Dendritic cell treated with granulocyte-macrophage colony-stimulating factor and Interleukin-4, amounts not matched to agents 40 ng/mL and 50 ng/mL, for 4 days (primary cell): ENCODE measurements around the gene HAUS1.
A peak's percentile ranks its signal among the peaks of the same experiment; 100 is the strongest.
"Not testable (repeated sequence)": the region's sequence is repeated elsewhere in the genome, so short reads cannot be mapped to it uniquely, and the experiment has no call there.

Experiments used
- H3K27ac Mint-ChIP-seq: one replicate; pipeline ENCODE4 v1.8.0; 2022; ENCODE audit warnings: mild to moderate bottlenecking, mixed read lengths
- H3K27me3 Mint-ChIP-seq: one replicate; pipeline ENCODE4 v1.8.0; 2022; ENCODE audit warnings: mild to moderate bottlenecking, mixed read lengths
- H3K36me3 Mint-ChIP-seq: one replicate; pipeline ENCODE4 v1.8.0; 2022; ENCODE audit warnings: low read depth, mixed read lengths
- H3K4me1 Mint-ChIP-seq: one replicate; pipeline ENCODE4 v1.8.0; 2022; ENCODE audit warnings: low read depth, mixed read lengths
- H3K4me3 Mint-ChIP-seq: one replicate; pipeline ENCODE4 v1.8.0; 2022; ENCODE audit warnings: mild to moderate bottlenecking, moderate library complexity, mixed read lengths
- H3K9me3 Mint-ChIP-seq: one replicate; pipeline ENCODE4 v1.8.0; 2022; ENCODE audit warnings: mixed read lengths
- intact Hi-C: fragments of 100-400 bp; cut with micrococcal nuclease; formaldehyde crosslinking; loops from one replicate; pipeline ENCODE4 v1.15.0; 2022

HAUS1 gene

GRCh38 chr18:46155641-46156051 lies 51.5 kb downstream of the HAUS1 start:
- Mint-ChIP-seq H3K36me3 (no peaks in the 10 kb centered on the region), H3K4me3 (no peak overlapping the region), H3K9me3 (no peaks in the 10 kb centered on the region), H3K4me1 (no peaks in the 10 kb centered on the region), H3K27ac (no peak overlapping the region), H3K27me3 (no peaks in the 10 kb centered on the region)
- intact Hi-C loops = loop anchor here (10.0 kb wide), 1 partner anchor 339 kb away; no protein-coding TSS in a partner anchor

- no peak overlapping the region for H3K27ac Mint-ChIP-seq
- no peaks in the 10 kb centered on the region for H3K4me1 Mint-ChIP-seq
- no peaks in the 10 kb centered on the region for H3K9me3 Mint-ChIP-seq
- no peak overlapping the region for H3K4me3 Mint-ChIP-seq
- intact Hi-C loops = loop anchor here (10.0 kb wide), 1 partner anchor 339 kb away; no protein-coding TSS in a partner anchor
- no peaks in the 10 kb centered on the region for H3K36me3 Mint-ChIP-seq
- no peaks in the 10 kb centered on the region for H3K27me3 Mint-ChIP-seq
These were observed 52.0 kb downstream of the HAUS1 start for GRCh38 chr18:46156124-46156745.

- intact Hi-C loops = loop anchor here (10.0 kb wide), 1 partner anchor 338 kb away; no protein-coding TSS in a partner anchor
- no peaks in the 10 kb centered on the region for H3K36me3 Mint-ChIP-seq
- H3K4me3 Mint-ChIP-seq = no peak overlapping the region
- H3K4me1 Mint-ChIP-seq = no peaks in the 10 kb centered on the region
- no peak overlapping the region for H3K27ac Mint-ChIP-seq
- H3K27me3 Mint-ChIP-seq = no peaks in the 10 kb centered on the region
- H3K9me3 Mint-ChIP-seq = no peaks in the 10 kb centered on the region
These were observed 52.7 kb downstream of the HAUS1 start for GRCh38 chr18:46156843-46157242.

GRCh38 chr18:46158499-46158898 lies 54.3 kb downstream of the HAUS1 start:
- intact Hi-C loops = loop anchor here (10.0 kb wide), 1 partner anchor 336 kb away; no protein-coding TSS in a partner anchor
- Mint-ChIP-seq H3K4me1 (no peaks in the 10 kb centered on the region), H3K36me3 (no peaks in the 10 kb centered on the region), H3K27ac (no peak overlapping the region), H3K27me3 (no peaks in the 10 kb centered on the region), H3K9me3 (no peaks in the 10 kb centered on the region), H3K4me3 (no peak overlapping the region)

- Mint-ChIP-seq H3K27ac (no peak overlapping the region), H3K36me3 (no peaks in the 10 kb centered on the region), H3K4me1 (no peaks in the 10 kb centered on the region), H3K4me3 (no peak overlapping the region), H3K27me3 (no peaks in the 10 kb centered on the region), H3K9me3 (no peaks in the 10 kb centered on the region)
- intact Hi-C loops = no loop called here
These were observed 56.0 kb downstream of the HAUS1 start for GRCh38 chr18:46160050-46160798.

- intact Hi-C loops = not testable (repeated sequence)
These were observed 56.7 kb downstream of the HAUS1 start for GRCh38 chr18:46160840-46161239.

GRCh38 chr18:46161703-46162396 lies 57.7 kb downstream of the HAUS1 start:
- H3K27ac Mint-ChIP-seq = no peak overlapping the region
- no peaks in the 10 kb centered on the region for H3K9me3 Mint-ChIP-seq
- no peak overlapping the region for H3K4me3 Mint-ChIP-seq
- no peaks in the 10 kb centered on the region for H3K27me3 Mint-ChIP-seq
- intact Hi-C loops = no loop called here
- no peaks in the 10 kb centered on the region for H3K4me1 Mint-ChIP-seq
- H3K36me3 Mint-ChIP-seq = no peaks in the 10 kb centered on the region

More at GRCh38 chr18:46160840-46161239, 56.7 kb downstream of the HAUS1 start:
- not testable (repeated sequence) for H3K4me3 Mint-ChIP-seq, H3K9me3 Mint-ChIP-seq, H3K27ac Mint-ChIP-seq, H3K4me1 Mint-ChIP-seq, H3K36me3 Mint-ChIP-seq, H3K27me3 Mint-ChIP-seq

- Mint-ChIP-seq H3K9me3 (no peaks in the 10 kb centered on the region), H3K4me3 (no peak overlapping the region), H3K27me3 (no peaks in the 10 kb centered on the region), H3K4me1 (peaks cover 6% of the 10 kb centered on the region), H3K36me3 (no peaks in the 10 kb centered on the region), H3K27ac (no peak overlapping the region)
- intact Hi-C loops = no loop called here
These were observed 58.9 kb downstream of the HAUS1 start for GRCh38 chr18:46163091-46163490.

GRCh38 chr18:46163941-46164499 lies 59.8 kb downstream of the HAUS1 start:
- Mint-ChIP-seq H3K27me3 (no peaks in the 10 kb centered on the region), H3K27ac (no peak overlapping the region), H3K36me3 (no peaks in the 10 kb centered on the region), H3K9me3 (no peaks in the 10 kb centered on the region), H3K4me1 (peaks cover 8% of the 10 kb centered on the region), H3K4me3 (no peak overlapping the region)
- intact Hi-C loops = no loop called here

GRCh38 chr18:46164502-46164901 lies 60.3 kb downstream of the HAUS1 start:
- H3K36me3 Mint-ChIP-seq, H3K4me3 Mint-ChIP-seq, H3K27me3 Mint-ChIP-seq, H3K4me1 Mint-ChIP-seq, intact Hi-C loops, H3K27ac Mint-ChIP-seq, H3K9me3 Mint-ChIP-seq: not testable (repeated sequence)

GRCh38 chr18:46164920-46165319 lies 60.7 kb downstream of the HAUS1 start:
- H3K9me3 Mint-ChIP-seq = no peaks in the 10 kb centered on the region
- intact Hi-C loops = no loop called here
- H3K4me3 Mint-ChIP-seq = no peak overlapping the region

GRCh38 chr18:46166261-46166970 lies 62.2 kb downstream of the HAUS1 start:
- Mint-ChIP-seq H3K4me1 (peaks cover 8% of the 10 kb centered on the region), H3K27ac (no peak overlapping the region)

More at GRCh38 chr18:46164920-46165319, 60.7 kb downstream of the HAUS1 start:
- Mint-ChIP-seq H3K27ac (no peak overlapping the region), H3K4me1 (peaks cover 8% of the 10 kb centered on the region), H3K27me3 (no peaks in the 10 kb centered on the region), H3K36me3 (no peaks in the 10 kb centered on the region)

GRCh38 chr18:46167971-46168370 lies 63.8 kb downstream of the HAUS1 start:
- Mint-ChIP-seq H3K4me1 (peaks cover 9% of the 10 kb centered on the region), H3K9me3 (no peaks in the 10 kb centered on the region), H3K4me3 (peak overlapping the region; percentile 68), H3K27ac (peak overlapping the region; percentile 18), H3K36me3 (no peaks in the 10 kb centered on the region), H3K27me3 (no peaks in the 10 kb centered on the region)
- intact Hi-C loops = no loop called here

More at GRCh38 chr18:46166261-46166970, 62.2 kb downstream of the HAUS1 start:
- H3K36me3 Mint-ChIP-seq = no peaks in the 10 kb centered on the region
- no peaks in the 10 kb centered on the region for H3K9me3 Mint-ChIP-seq
- H3K4me3 Mint-ChIP-seq = no peak overlapping the region
- intact Hi-C loops = no loop called here
- H3K27me3 Mint-ChIP-seq = no peaks in the 10 kb centered on the region
